GM23338 (cell line): Measurements from ENCODE around the gene MACROD1. TPM values are rescaled to one million over a fixed set of nuclear protein-coding genes. Genes with fewer than 3 reads are reported as not detected.

Experiments used
- ATAC-seq: fragments of 200-7000 bp; cut with Tn5 transposase; 3 replicates; pipeline ENCODE4 v1.9.1; 2020
- DNase-seq: peaks from one replicate; pipeline ENCODE4 v3.0.0-alpha.2; 2015; ENCODE audit warnings: low spot score
- H2AFZ ChIP-seq: fragments of 200-600 bp; sonication (generic); 2 replicates; pipeline ENCODE4 v1.8.0; 2016; ENCODE audit warnings: antibody characterized with exemption, mild to moderate bottlenecking, moderate library complexity
- H3F3A ChIP-seq: fragments of 200-600 bp; sonication (generic); replicated peaks from 2 replicates; pipeline ENCODE4 v1.8.0; 2017; ENCODE audit warnings: antibody characterized with exemption, mixed run types, low read depth
- H3K27ac ChIP-seq: fragments of 200-600 bp; sonication (generic); 2 replicates; pipeline ENCODE4 v1.6.1; 2016; ENCODE audit warnings: low read depth
- H3K27me3 ChIP-seq: fragments of 200-600 bp; sonication (generic); 2 replicates; pipeline ENCODE4 v1.8.0; 2016; ENCODE audit warnings: mild to moderate bottlenecking, mixed run types, moderate library complexity; ENCODE audit not compliant: insufficient read depth
- H3K36me3 ChIP-seq: fragments of 200-600 bp; sonication (generic); 2 replicates; pipeline ENCODE4 v1.8.0; 2016; ENCODE audit warnings: mild to moderate bottlenecking; ENCODE audit not compliant: insufficient read depth
- H3K4me1 ChIP-seq: fragments of 200-600 bp; sonication (generic); 2 replicates; pipeline ENCODE4 v1.8.0; 2016; ENCODE audit warnings: mild to moderate bottlenecking, moderate library complexity; ENCODE audit not compliant: insufficient read depth
- H3K4me2 ChIP-seq: fragments of 200-600 bp; sonication (generic); 2 replicates; pipeline ENCODE4 v1.7.1; 2017; ENCODE audit warnings: mixed run types
- H3K4me3 ChIP-seq: fragments of 200-600 bp; sonication (generic); 2 replicates; pipeline ENCODE4 v1.6.1; 2016; ENCODE audit warnings: mixed run types
- H3K79me2 ChIP-seq: fragments of 200-600 bp; sonication (generic); replicated peaks from 2 replicates; pipeline ENCODE4 v1.8.0; 2017; ENCODE audit warnings: mild to moderate bottlenecking; ENCODE audit not compliant: insufficient read depth
- H3K9me2 ChIP-seq: fragments of 200-600 bp; sonication (generic); 2 replicates; pipeline ENCODE4 v1.8.0; 2017; ENCODE audit not compliant: insufficient read depth
- H4K20me1 ChIP-seq: fragments of 200-600 bp; sonication (generic); replicated peaks from 2 replicates; pipeline ENCODE4 v1.8.0; 2017; ENCODE audit warnings: mild to moderate bottlenecking; ENCODE audit not compliant: insufficient read depth
- H3K27ac Mint-ChIP-seq: 2 replicates; pipeline ENCODE4 v1.8.0; 2020; ENCODE audit warnings: inconsistent platforms, mild to moderate bottlenecking, moderate library complexity, mixed read lengths
- H3K27me3 Mint-ChIP-seq: 3 replicates; pipeline ENCODE4 v1.8.0; 2022; ENCODE audit warnings: low read depth, mild to moderate bottlenecking, moderate library complexity, mixed read lengths, inconsistent platforms; ENCODE audit not compliant: insufficient read depth, poor library complexity
- H3K36me3 Mint-ChIP-seq: 3 replicates; pipeline ENCODE4 v1.8.0; 2021; ENCODE audit warnings: low read depth, mild to moderate bottlenecking, inconsistent platforms, moderate library complexity, mixed read lengths
- H3K4me1 Mint-ChIP-seq: 3 replicates; pipeline ENCODE4 v1.8.0; 2020; ENCODE audit warnings: mild to moderate bottlenecking, inconsistent platforms, mixed read lengths
- H3K4me3 Mint-ChIP-seq: 3 replicates; pipeline ENCODE4 v1.8.0; 2021; ENCODE audit warnings: moderate library complexity, mild to moderate bottlenecking, inconsistent platforms, mixed read lengths
- H3K9me3 Mint-ChIP-seq: 3 replicates; pipeline ENCODE4 v1.8.0; 2020; ENCODE audit warnings: moderate library complexity, mild to moderate bottlenecking, inconsistent platforms, mixed read lengths
- CREB1 ChIP-seq: fragments of 250-450 bp; sonication (Bioruptor Pico); IDR thresholded peaks from 2 replicates; pipeline ENCODE4 v1.5.0; 2020; ENCODE audit warnings: low read depth, mild to moderate bottlenecking, moderate library complexity
- ETS1 ChIP-seq: IDR thresholded peaks from 2 replicates; pipeline ENCODE4 v1.6.1; 2016; ENCODE audit warnings: antibody characterized with exemption
- EZH2 ChIP-seq: fragments of 200-600 bp; sonication (generic); IDR thresholded peaks from one replicate; pipeline ENCODE4 v1.8.0; 2017; ENCODE audit warnings: antibody characterized with exemption, mild to moderate bottlenecking, low read depth; ENCODE audit not compliant: unreplicated experiment
- JUNB ChIP-seq: IDR thresholded peaks from one replicate; pipeline ENCODE4 v1.6.1; 2016; ENCODE audit warnings: antibody characterized with exemption; ENCODE audit not compliant: unreplicated experiment
- ZNF114 ChIP-seq: fragments of 250-450 bp; sonication (Bioruptor Pico); IDR thresholded peaks from 2 replicates; pipeline ENCODE4 v1.5.0; 2020; ENCODE audit warnings: mild to moderate bottlenecking, moderate library complexity
- polyA plus RNA-seq: library from polyadenylated mRNA; unstranded; fragments of >200 nt; fragmentation: Nextera tagmentation; extraction: Ambion mirVana; gene quantifications from 2 replicates; pipeline ENCODE4 v1.2.1, GENCODE V29; 2016
- total RNA-seq: library from RNA; depleted of rRNA; stranded (reverse); fragments of >200 nt; shearing (Covaris generic); gene quantifications from 2 replicates; pipeline ENCODE4 v1.2.3, GENCODE V29; 2014
- TF ChIP-seq, protein P1 (sequence below), 2 experiments: fragments of 200-600 bp in 1 of 2; sonication (generic) in 1 of 2; conservative IDR thresholded peaks; 2 replicates each; pipeline versions ENCODE4 v1.5.1 to v1.6.1; 2016 to 2017; ENCODE audit warnings: antibody characterized with exemption in 2 of 2, low read depth in 2 of 2, mild to moderate bottlenecking in 2 of 2, moderate library complexity in 1 of 2

Gene MACROD1
- total and polyA plus RNA-seq, 2 experiments from 2014 or later = 33.0 to 51.6 TPM

GRCh38 chr11:64008283-64008913, 157.5 kb downstream of the MACROD1 start:
- no peaks in the 10 kb centered on the region for H3K79me2 ChIP-seq
- H3K4me1 ChIP-seq = peaks cover 12% of the 10 kb centered on the region
- Mint-ChIP-seq H3K4me3 (peak overlapping the region; percentile 75), H3K27me3 (peaks cover 72% of the 10 kb centered on the region), H3K36me3 (no peaks in the 10 kb centered on the region), H3K9me3 (peaks cover 4% of the 10 kb centered on the region; the same call in 2 of the 3 replicates), H3K27ac (no peak overlapping the region), H3K4me1 (peaks cover 23% of the 10 kb centered on the region)
- peaks cover 95% of the 10 kb centered on the region for H3K27me3 ChIP-seq
- no peaks in the 10 kb centered on the region for H3K36me3 ChIP-seq
- TF ChIP-seq EZH2 = no peak
- no peak for TF ChIP-seq CREB1 (CRISPR knock-in tag)
- TF ChIP-seq ETS1 = no peak
- TF ChIP-seq ZNF114 (CRISPR knock-in tag) = no peak
- ATAC-seq = peak; percentile 3; the same call in 2 of the 3 replicates
- H3F3A ChIP-seq = peaks cover 27% of the 10 kb centered on the region
- no peak for DNase-seq
- no peak overlapping the region for H2AFZ ChIP-seq
- H3K4me3 ChIP-seq = peak overlapping the region; percentile 74
- no peak overlapping the region for H3K27ac ChIP-seq
- no peaks in the 10 kb centered on the region for H3K9me2 ChIP-seq
- H3K4me2 ChIP-seq = peak overlapping the region; percentile 92
- H4K20me1 ChIP-seq = no peaks in the 10 kb centered on the region; the same call in 1 of the 2 replicates

- H3K27me3 Mint-ChIP-seq = peaks cover 74% of the 10 kb centered on the region
- peak overlapping the region; percentile 92 for H3K4me2 ChIP-seq
- H3K27me3 ChIP-seq = peaks cover 95% of the 10 kb centered on the region
Observed at GRCh38 chr11:64007629-64008282, 158.2 kb downstream of the MACROD1 start.

More at GRCh38 chr11:64007629-64008282, 158.2 kb downstream of the MACROD1 start:
- Histone ChIP-seq H3K79me2 (no peaks in the 10 kb centered on the region), H3K27ac (no peak overlapping the region), H3F3A (peaks cover 27% of the 10 kb centered on the region), H3K4me1 (peaks cover 12% of the 10 kb centered on the region), H3K36me3 (no peaks in the 10 kb centered on the region), H2AFZ (peak overlapping the region; percentile 90), H4K20me1 (no peaks in the 10 kb centered on the region; the same call in 1 of the 2 replicates), H3K9me2 (no peaks in the 10 kb centered on the region), H3K4me3 (peak overlapping the region; percentile 74)
- peaks cover 4% of the 10 kb centered on the region; the same call in 2 of the 3 replicates for H3K9me3 Mint-ChIP-seq
- peak overlapping the region; percentile 75 for H3K4me3 Mint-ChIP-seq
- DNase-seq = peak; percentile 95
- peaks cover 23% of the 10 kb centered on the region for H3K4me1 Mint-ChIP-seq
- H3K36me3 Mint-ChIP-seq = no peaks in the 10 kb centered on the region
- ATAC-seq = peak; percentile 88
- TF ChIP-seq ETS1 = no peak
- TF ChIP-seq, protein P1, sequence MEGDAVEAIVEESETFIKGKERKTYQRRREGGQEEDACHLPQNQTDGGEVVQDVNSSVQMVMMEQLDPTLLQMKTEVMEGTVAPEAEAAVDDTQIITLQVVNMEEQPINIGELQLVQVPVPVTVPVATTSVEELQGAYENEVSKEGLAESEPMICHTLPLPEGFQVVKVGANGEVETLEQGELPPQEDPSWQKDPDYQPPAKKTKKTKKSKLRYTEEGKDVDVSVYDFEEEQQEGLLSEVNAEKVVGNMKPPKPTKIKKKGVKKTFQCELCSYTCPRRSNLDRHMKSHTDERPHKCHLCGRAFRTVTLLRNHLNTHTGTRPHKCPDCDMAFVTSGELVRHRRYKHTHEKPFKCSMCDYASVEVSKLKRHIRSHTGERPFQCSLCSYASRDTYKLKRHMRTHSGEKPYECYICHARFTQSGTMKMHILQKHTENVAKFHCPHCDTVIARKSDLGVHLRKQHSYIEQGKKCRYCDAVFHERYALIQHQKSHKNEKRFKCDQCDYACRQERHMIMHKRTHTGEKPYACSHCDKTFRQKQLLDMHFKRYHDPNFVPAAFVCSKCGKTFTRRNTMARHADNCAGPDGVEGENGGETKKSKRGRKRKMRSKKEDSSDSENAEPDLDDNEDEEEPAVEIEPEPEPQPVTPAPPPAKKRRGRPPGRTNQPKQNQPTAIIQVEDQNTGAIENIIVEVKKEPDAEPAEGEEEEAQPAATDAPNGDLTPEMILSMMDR (conservative IDR thresholded peaks at IDR 0.05; ENCODE audit: low read depth in 2 of 2) = peak in 1 of 2 experiments; percentile 21; a peak in 1 of 4 replicates
- no peak for TF ChIP-seq JUNB
- peak; percentile 41 for TF ChIP-seq EZH2
- no peak overlapping the region for H3K27ac Mint-ChIP-seq
